Esophagus muscularis mucosa (tissue), 4 donors: Measurements from ENCODE around the gene THADA. TPM values are rescaled to one million over a fixed set of nuclear protein-coding genes. Genes with fewer than 3 reads are reported as not detected.

ENCODE experiments used
- DNase-seq: peaks from one replicate; pipeline ENCODE4 v3.0.0-alpha.2; 2017; ENCODE audit errors: extremely low spot score
- H3K27ac ChIP-seq, 4 donors: fragments of 200-600 bp; sonication (generic); replicated peaks in 1 of 4; 1 replicate in 3 of 4; 2 replicates in 1 of 4; pipeline ENCODE4 v1.5.1; 2016 to 2019; ENCODE audit warnings: mild to moderate bottlenecking in 1 of 4
- H3K27me3 ChIP-seq, 4 donors: fragments of 200-600 bp; sonication (generic); one replicate each; pipeline versions ENCODE4 v1.5.1 to v1.6.0; 2016 to 2019
- H3K36me3 ChIP-seq, 4 donors: fragments of 200-600 bp; sonication (generic); one replicate each; pipeline ENCODE4 v1.5.1; 2016 to 2019
- H3K4me1 ChIP-seq, 4 donors: fragments of 200-600 bp; sonication (generic); one replicate each; pipeline ENCODE4 v1.5.1; 2016 to 2019
- H3K4me3 ChIP-seq, 4 donors: fragments of 200-600 bp; sonication (generic); 1 replicate in 2 of 4; 2 replicates in 2 of 4; pipeline ENCODE4 v1.5.1; 2016 to 2019; ENCODE audit warnings: mild to moderate bottlenecking in 4 of 4, moderate library complexity in 1 of 4
- H3K9me3 ChIP-seq, 4 donors: fragments of 200-600 bp; sonication (generic); 1 replicate in 3 of 4; 2 replicates in 1 of 4; pipeline ENCODE4 v1.5.1; 2016 to 2019
- EP300 ChIP-seq: sonication (generic); formaldehyde crosslinking; IDR thresholded peaks from one replicate; pipeline ENCODE4 v1.6.1; 2017; ENCODE audit warnings: antibody characterized with exemption
- POLR2A ChIP-seq: fragments of 450-650 bp; IDR thresholded peaks from one replicate; pipeline ENCODE4 v1.6.1; 2017; ENCODE audit warnings: antibody characterized with exemption, moderate library complexity, mild to moderate bottlenecking, low read depth
- POLR2AphosphoS5 ChIP-seq, 2 donors: sonication (generic); formaldehyde crosslinking; IDR thresholded peaks; one replicate each; pipeline ENCODE4 v1.6.1; 2017; ENCODE audit warnings: antibody characterized with exemption in 2 of 2
- WGBS: methylation state at CpG from one replicate; pipeline ENCODE4 v1.1.5; 2018; 5-methylcytosine and 5-hydroxymethylcytosine counted together
- intact Hi-C: fragments of 100-400 bp; cut with DNase I; formaldehyde crosslinking; loops from one replicate; pipeline ENCODE4 v1.15.1; 2023
- total RNA-seq, 4 donors: library from RNA; depleted of rRNA; stranded (reverse); fragments of >200 nt; gene quantifications; one replicate each; pipeline versions ENCODE4 v1.1.0 to v1.2.1, GENCODE V29; 2016
- TF ChIP-seq, protein P1 (sequence below), 3 experiments: fragments of 200-600 bp in 2 of 3; fragments of 450-650 bp in 1 of 3; sonication (generic) in 2 of 3; IDR thresholded peaks; one replicate each; pipeline ENCODE4 v1.5.1; 2017 to 2019; ENCODE audit warnings: antibody characterized with exemption in 3 of 3, mild to moderate bottlenecking in 2 of 3, moderate library complexity in 1 of 3

The THADA gene
- total RNA-seq, 4 donors from 2014 or later, result 17.2 to 28.7 (median 21.3) TPM

DNA sequence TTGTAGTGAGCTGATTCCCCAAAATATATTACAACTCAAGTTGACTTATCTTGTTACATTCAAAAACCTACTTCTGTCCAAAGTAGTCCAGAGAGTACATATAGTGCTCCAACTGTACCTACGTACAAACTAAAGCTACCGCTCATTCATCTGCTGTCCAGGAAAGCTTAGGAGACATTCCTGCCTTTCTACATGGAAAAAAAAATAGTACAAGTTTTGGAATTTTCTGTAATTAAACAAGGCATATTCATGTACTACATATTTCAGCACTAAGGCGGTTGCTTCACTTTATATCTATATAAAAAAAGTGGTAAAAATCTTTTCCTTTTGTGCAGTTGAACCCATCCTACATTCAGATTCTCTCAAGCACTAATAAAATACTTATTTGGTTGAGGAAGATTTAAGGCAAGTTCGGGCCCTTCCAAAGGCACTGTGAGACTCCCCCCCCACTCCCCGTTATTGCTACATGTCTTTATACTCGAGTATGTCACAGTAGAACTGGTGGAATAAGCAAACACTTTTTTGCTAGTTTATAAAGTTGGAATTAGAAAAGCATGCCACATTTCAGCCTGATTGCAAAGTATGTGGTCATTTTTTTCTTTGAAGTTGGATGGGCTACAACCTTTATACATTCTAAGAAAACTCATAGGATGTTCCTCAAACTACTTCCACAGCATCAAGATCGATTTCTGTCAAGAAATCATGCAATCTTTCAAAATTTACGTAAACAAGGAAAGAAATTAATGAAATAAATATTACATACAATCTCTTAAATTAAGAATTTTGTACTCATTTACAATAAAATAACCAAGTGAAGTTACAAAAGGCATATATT, 373.1 kb downstream of the THADA start:
- DNase-seq, result no peak
- Histone ChIP-seq H3K27ac (peak overlapping the region; percentile 97 to 100 (median 98)), H3K9me3 (no peaks in the 10 kb centered on the region), H3K4me1 (peaks cover 54 to 73% (median 62%) of the 10 kb centered on the region in 4 donors), H3K36me3 (peaks cover 15 to 35% (median 25%) of the 10 kb centered on the region in 4 donors), H3K4me3 (peak overlapping the region; percentile 80 to 93 (median 90)), H3K27me3 (no peaks in the 10 kb centered on the region)
- 3% methylated on average over 8 of the region's 8 CpGs for WGBS
- TF ChIP-seq POLR2AphosphoS5 (IDR thresholded peaks at IDR 0.05) (no peak), POLR2A (no peak), EP300 (no peak)
- TF ChIP-seq, protein P1, sequence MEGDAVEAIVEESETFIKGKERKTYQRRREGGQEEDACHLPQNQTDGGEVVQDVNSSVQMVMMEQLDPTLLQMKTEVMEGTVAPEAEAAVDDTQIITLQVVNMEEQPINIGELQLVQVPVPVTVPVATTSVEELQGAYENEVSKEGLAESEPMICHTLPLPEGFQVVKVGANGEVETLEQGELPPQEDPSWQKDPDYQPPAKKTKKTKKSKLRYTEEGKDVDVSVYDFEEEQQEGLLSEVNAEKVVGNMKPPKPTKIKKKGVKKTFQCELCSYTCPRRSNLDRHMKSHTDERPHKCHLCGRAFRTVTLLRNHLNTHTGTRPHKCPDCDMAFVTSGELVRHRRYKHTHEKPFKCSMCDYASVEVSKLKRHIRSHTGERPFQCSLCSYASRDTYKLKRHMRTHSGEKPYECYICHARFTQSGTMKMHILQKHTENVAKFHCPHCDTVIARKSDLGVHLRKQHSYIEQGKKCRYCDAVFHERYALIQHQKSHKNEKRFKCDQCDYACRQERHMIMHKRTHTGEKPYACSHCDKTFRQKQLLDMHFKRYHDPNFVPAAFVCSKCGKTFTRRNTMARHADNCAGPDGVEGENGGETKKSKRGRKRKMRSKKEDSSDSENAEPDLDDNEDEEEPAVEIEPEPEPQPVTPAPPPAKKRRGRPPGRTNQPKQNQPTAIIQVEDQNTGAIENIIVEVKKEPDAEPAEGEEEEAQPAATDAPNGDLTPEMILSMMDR (IDR thresholded peaks at IDR 0.05), result no peak
- intact Hi-C loops, result loop anchor here (5.0 kb wide), 1 partner anchor 315 kb away; no protein-coding TSS in a partner anchor

DNA sequence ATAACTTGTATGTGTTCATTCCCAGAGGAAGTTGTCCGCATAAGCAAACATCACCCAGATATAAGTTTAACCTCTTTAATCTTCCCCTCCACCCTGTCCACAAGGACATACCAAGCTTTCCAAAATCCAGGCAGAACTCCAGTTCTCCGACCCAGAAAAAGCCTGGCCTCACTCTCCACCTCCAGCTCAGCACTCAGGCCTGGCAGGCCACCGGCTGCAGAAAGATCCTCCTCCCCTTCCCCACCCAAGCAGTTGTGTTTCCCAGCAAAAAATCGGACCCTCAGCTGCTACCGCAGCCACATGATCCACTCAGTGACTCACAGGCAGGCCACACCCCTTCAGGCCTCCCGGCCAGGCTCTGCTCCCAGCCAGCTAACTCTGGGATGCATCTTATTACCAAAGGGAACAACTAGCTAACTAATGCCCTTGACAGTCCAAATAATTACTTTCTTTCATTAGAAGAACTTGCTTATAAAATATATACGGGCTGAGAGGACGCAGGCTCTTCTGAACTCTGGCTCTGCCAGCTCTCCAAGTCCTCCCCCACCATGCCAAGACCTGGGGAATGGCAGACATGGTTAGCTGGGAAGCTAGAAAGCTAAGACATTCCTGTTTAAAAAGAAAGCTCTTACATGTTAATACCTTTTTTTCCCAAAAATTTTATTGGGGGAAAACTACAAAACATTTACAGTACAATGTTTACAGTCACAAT, 373.9 kb downstream of the THADA start:
- peaks cover 56 to 73% (median 63%) of the 10 kb centered on the region in 4 donors for H3K4me1 ChIP-seq

DNA sequence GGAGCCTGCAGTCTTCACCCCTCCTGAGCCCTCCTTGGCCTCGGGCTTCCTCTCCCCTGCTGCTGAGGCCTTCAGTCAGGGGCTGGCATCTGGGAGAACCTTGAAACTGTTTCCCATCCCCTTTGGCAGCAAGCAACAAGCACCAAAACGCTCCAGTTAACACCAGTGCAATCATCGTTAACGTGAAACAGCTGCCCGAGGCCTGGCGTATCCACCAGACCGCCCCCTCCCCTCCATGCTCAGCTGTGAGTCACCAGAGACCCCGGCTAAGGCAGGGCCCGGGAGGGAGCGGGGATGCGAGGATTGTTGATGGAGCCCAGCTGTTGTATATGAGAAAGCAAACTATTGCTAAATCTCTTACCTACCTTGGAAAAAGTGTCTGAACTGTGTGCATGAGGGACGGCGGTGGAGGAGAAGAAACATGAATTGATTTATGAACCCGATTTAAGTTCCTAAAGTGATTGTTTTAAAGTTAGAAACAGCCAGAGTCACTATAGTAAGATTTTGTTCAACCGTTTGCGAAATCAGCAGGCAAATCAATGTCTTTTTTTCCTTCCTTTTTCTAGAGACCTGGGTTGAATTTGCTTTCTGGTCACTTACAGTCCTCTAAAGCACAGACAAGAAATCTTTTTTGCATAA, 374.6 kb downstream of the THADA start:
- WGBS, result 3% methylated on average over 16 of the region's 16 CpGs

More for the DNA sequence above, 373.9 kb downstream of the THADA start:
- WGBS, result 0% methylated on average over 8 of the region's 8 CpGs
- peak; percentile 98 for DNase-seq
- no peaks in the 10 kb centered on the region for H3K27me3 ChIP-seq
- H3K4me3 ChIP-seq, result peak overlapping the region; percentile 80 to 93 (median 90)
- TF ChIP-seq EP300, result no peak
- peak; percentile 71 for TF ChIP-seq POLR2A
- TF ChIP-seq POLR2AphosphoS5 (IDR thresholded peaks at IDR 0.05), result peak in 1 of 2 donors; percentile 95
- TF ChIP-seq, protein P1 (IDR thresholded peaks at IDR 0.05), result no peak
- intact Hi-C loops, result loop anchor here (5.0 kb wide), 1 partner anchor 315 kb away; no protein-coding TSS in a partner anchor
- H3K27ac ChIP-seq, result peak overlapping the region; percentile 97 to 100 (median 98)
- peaks cover 15 to 35% (median 25%) of the 10 kb centered on the region in 4 donors for H3K36me3 ChIP-seq
- no peaks in the 10 kb centered on the region for H3K9me3 ChIP-seq

GRCh38 chr2:43220760-43221123, 375.1 kb downstream of the THADA start:
- H3K4me3 ChIP-seq, result peak overlapping the region; percentile 80 to 93 (median 90)

More for the DNA sequence above, 374.6 kb downstream of the THADA start:
- H3K4me1 ChIP-seq, result peaks cover 56 to 73% (median 64%) of the 10 kb centered on the region in 4 donors
- peaks cover 15 to 35% (median 25%) of the 10 kb centered on the region in 4 donors for H3K36me3 ChIP-seq
- TF ChIP-seq POLR2AphosphoS5 (IDR thresholded peaks at IDR 0.05) (peak in 1 of 2 donors; percentile 66), EP300 (no peak)
- H3K27me3 ChIP-seq, result no peaks in the 10 kb centered on the region
- DNase-seq, result peak; percentile 94
- H3K4me3 ChIP-seq, result peak overlapping the region; percentile 80 to 93 (median 90)
- intact Hi-C loops, result loop anchor here (5.0 kb wide), 1 partner anchor 316 kb away; no protein-coding TSS in a partner anchor
- no peaks in the 10 kb centered on the region for H3K9me3 ChIP-seq
- H3K27ac ChIP-seq, result peak overlapping the region; percentile 97 to 100 (median 98)

More at GRCh38 chr2:43220760-43221123, 375.1 kb downstream of the THADA start:
- DNase-seq, result no peak
- intact Hi-C loops, result loop anchor here (5.0 kb wide), 1 partner anchor 317 kb away; no protein-coding TSS in a partner anchor
- Histone ChIP-seq H3K27ac (peak overlapping the region; percentile 97 to 100 (median 98)), H3K27me3 (no peaks in the 10 kb centered on the region), H3K9me3 (no peaks in the 10 kb centered on the region), H3K36me3 (peaks cover 15 to 34% (median 25%) of the 10 kb centered on the region in 4 donors), H3K4me1 (peaks cover 56 to 78% (median 69%) of the 10 kb centered on the region in 4 donors)
- 15% methylated on average over 5 of the region's 5 CpGs for WGBS
- TF ChIP-seq EP300, result no peak
- TF ChIP-seq, protein P1 (IDR thresholded peaks at IDR 0.05), result no peak
- no peak for TF ChIP-seq POLR2A
- no peak for TF ChIP-seq POLR2AphosphoS5 (IDR thresholded peaks at IDR 0.05)
